ENCODE data around the gene FLRT2. TPM values are rescaled to one million over a fixed set of nuclear protein-coding genes. Genes with fewer than 3 reads are reported as not detected.

Gene FLRT2
- total and polyA plus RNA-seq, 10 of the 15 experiments (the other 5 are each of a cell fraction or from before 2014, with no cell fraction given): 0.03 to 0.13 TPM; not detected in 8

GRCh38 chr14:85599939-85600338, 70.0 kb downstream of the FLRT2 start:
- RAD21 ChIA-PET (ENCODE audit: unreplicated experiment): no interaction called here
- Histone ChIP-seq H4K20me1 (ENCODE audit: control insufficient read depth, insufficient read depth) (no peaks in the 10 kb centered on the region), H3K36me3 (ENCODE audit: control insufficient read depth in 2 of 2, insufficient read depth in 2 of 2, low read length in 1 of 2) (no peaks in the 10 kb centered on the region), H3K27me3 (replicated peaks in 1 of 2; ENCODE audit: control insufficient read depth in 2 of 2, insufficient read depth in 2 of 2, low read length in 1 of 2) (no peaks in the 10 kb centered on the region), H3K4me1 (ENCODE audit: control insufficient read depth, insufficient read depth, low read length) (no peaks in the 10 kb centered on the region), H2AFZ (ENCODE audit: control insufficient read depth, low read depth, low read length) (no peak overlapping the region), H3K4me3 (no peak overlapping the region), H3K9ac (ENCODE audit: control insufficient read depth, insufficient read depth, low read length) (no peak overlapping the region), H3K27ac (ENCODE audit: control insufficient read depth, insufficient read depth) (no peak overlapping the region), H3K4me2 (ENCODE audit: control insufficient read depth, insufficient read depth) (no peak overlapping the region), H3K79me2 (ENCODE audit: control insufficient read depth, insufficient read depth, low read length) (no peaks in the 10 kb centered on the region), H3K9me3 (replicated peaks; ENCODE audit: control insufficient read depth, insufficient read depth, low read length) (no peaks in the 10 kb centered on the region)
- CTCF ChIA-PET: no interaction called here
- POLR2A ChIA-PET: no interaction called here
- DNase-seq (ENCODE audit: low read depth, low spot score) (no peak), ATAC-seq (no peak), FAIRE-seq (no peak)
- BruUV-seq (replicated peaks): no TSS peak
- SMC1A ChIA-PET (ENCODE audit: uncharacterized antibody, unreplicated experiment): no interaction called here
- intact Hi-C loops (cut with micrococcal nuclease; ENCODE audit: unreplicated experiment) (no loop called here), in situ Hi-C loops (cut with MboI) (no loop called here)
- 11% methylated on average over 5 of the region's 5 CpGs for WGBS (ENCODE audit: insufficient coverage, insufficient replicate concordance, low lambda C conversion rate, missing lambda C conversion rate)
- TF ChIP-seq REST (IDR thresholded peaks at IDR 0.05; ENCODE audit: low read depth, low read length) (no peak), ATF7 (IDR thresholded peaks at IDR 0.05; ENCODE audit: low read depth) (no peak), POLR2AphosphoS5 (IDR thresholded peaks at IDR 0.05; ENCODE audit: low read length) (no peak), IKZF1 (conservative IDR thresholded peaks at IDR 0.05) (no peak), BCLAF1 (IDR thresholded peaks at IDR 0.05) (no peak), IRF3 (IDR thresholded peaks at IDR 0.05) (no peak), ESRRA (IDR thresholded peaks at IDR 0.05; ENCODE audit: low read length) (no peak), SP1 (IDR thresholded peaks at IDR 0.05; ENCODE audit: low read depth, low read length) (no peak), TCF3 (IDR thresholded peaks at IDR 0.05; ENCODE audit: borderline replicate concordance, insufficient read depth, low read depth, low read length) (no peak), ZNF687 (IDR thresholded peaks at IDR 0.05) (no peak)

All from GM12878 (cell line).